Activated naive CD4-positive, alpha-beta T cell treated with Interleukin-2 at 50 U/mL for 16 hours (primary cell): Measurements from ENCODE around the gene C1orf74.

Source experiments
- DNase-seq: peaks from one replicate; pipeline ENCODE4 v3.0.0-alpha.2; 2020

The C1orf74 gene

GRCh38 chr1:209741889-209742288 lies 42.5 kb downstream of the C1orf74 start:
- DNase-seq = no peak

GRCh38 chr1:209741193-209741592 lies 43.2 kb downstream of the C1orf74 start:
- DNase-seq = no peak

GRCh38 chr1:209738270-209738669 lies 46.1 kb downstream of the C1orf74 start:
- no peak for DNase-seq

- DNase-seq = no peak
These were observed 47.2 kb downstream of the C1orf74 start for GRCh38 chr1:209737118-209737505.

- no peak for DNase-seq
These were observed 47.8 kb downstream of the C1orf74 start for GRCh38 chr1:209736490-209737117.

- no peak for DNase-seq
These were observed 50.8 kb downstream of the C1orf74 start for GRCh38 chr1:209733409-209734192.

GRCh38 chr1:209732725-209733124 lies 51.6 kb downstream of the C1orf74 start:
- DNase-seq = no peak

- no peak for DNase-seq
These were observed 54.9 kb downstream of the C1orf74 start for GRCh38 chr1:209729436-209729835.
